GM12892 (cell line): ENCODE results near the gene TAF7L. TPM values are rescaled to one million over a fixed set of nuclear protein-coding genes. Genes with fewer than 3 reads are reported as not detected.
"Not testable (repeated sequence)": the region's sequence is repeated elsewhere in the genome, so short reads cannot be mapped to it uniquely, and the experiment has no call there.

ENCODE experiments used
- DNase-seq: peaks from one replicate; pipeline ENCODE4 v3.0.0; 2011; ENCODE audit not compliant: insufficient read length
- FAIRE-seq: peaks from 2 replicates; lab custom pipeline; 2011; peaks lifted over from hg19 to GRCh38; lab: Jason Lieb, UNC
- POLR2A ChIP-seq: IDR thresholded peaks from 2 replicates; pipeline ENCODE4 v1.6.1; 2011; ENCODE audit warnings: low read depth, low read length, control low read depth
- POLR2AphosphoS5 ChIP-seq: IDR thresholded peaks from 2 replicates; pipeline ENCODE4 v1.6.1; 2011; ENCODE audit warnings: low read depth, low read length, control low read depth
- TAF1 ChIP-seq: IDR thresholded peaks from 2 replicates; pipeline ENCODE4 v1.6.1; 2011; ENCODE audit warnings: low read depth, mild to moderate bottlenecking, control low read depth, low read length, borderline replicate concordance
- polyA plus RNA-seq: library from polyadenylated mRNA; unstranded; fragments of >200 nt; gene quantifications from one replicate; pipeline ENCODE4 v1.2.1, GENCODE V29; 2012; ENCODE audit warnings: missing spikeins, inconsistent platforms; ENCODE audit not compliant: missing spikeins

TAF7L gene, protein sequence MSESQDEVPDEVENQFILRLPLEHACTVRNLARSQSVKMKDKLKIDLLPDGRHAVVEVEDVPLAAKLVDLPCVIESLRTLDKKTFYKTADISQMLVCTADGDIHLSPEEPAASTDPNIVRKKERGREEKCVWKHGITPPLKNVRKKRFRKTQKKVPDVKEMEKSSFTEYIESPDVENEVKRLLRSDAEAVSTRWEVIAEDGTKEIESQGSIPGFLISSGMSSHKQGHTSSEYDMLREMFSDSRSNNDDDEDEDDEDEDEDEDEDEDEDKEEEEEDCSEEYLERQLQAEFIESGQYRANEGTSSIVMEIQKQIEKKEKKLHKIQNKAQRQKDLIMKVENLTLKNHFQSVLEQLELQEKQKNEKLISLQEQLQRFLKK
- polyA plus RNA-seq, result not detected

DNA sequence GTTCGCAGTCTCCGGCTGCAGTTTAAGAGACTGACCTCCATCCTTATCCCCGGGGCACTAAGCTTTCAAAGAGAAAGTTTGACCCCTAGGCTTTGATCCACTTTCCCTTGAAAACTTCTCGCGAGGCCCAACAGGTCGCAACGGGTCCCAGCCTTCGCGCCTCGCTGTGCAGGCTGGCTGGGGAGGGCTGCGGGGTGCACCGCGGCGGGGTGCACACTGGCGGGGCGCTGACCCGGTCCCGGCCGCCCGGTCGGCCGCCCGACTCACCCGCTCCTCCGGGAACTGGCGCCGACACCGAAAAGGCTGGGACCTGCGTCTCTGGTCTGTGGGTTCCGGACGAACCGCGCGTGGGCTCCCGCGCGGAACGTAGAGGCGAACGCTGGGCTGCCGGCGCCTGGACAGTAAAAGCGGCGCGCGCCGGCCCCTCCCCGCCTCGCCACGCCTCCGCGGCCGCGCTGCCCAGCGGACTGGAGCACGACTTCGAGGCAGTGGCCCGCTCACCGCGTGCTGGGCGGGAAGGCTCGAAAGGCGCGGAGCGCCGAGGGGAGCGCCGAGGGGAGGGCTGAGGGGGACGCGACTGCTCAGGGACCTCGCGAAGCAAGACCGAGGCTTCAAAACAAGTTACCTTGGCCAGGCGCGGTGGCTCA, at the start of gene TAF7L:
Gene TAF7L, minus strand, starts transcription at position 378 of the 647 bp plus-strand sequence. CDS start 3,791 bp downstream, outside the sequence.
- FAIRE-seq, result no peak
- no peak for TF ChIP-seq POLR2A
- TF ChIP-seq TAF1, result no peak
- TF ChIP-seq POLR2AphosphoS5, result no peak
- DNase-seq, result no peak

DNA sequence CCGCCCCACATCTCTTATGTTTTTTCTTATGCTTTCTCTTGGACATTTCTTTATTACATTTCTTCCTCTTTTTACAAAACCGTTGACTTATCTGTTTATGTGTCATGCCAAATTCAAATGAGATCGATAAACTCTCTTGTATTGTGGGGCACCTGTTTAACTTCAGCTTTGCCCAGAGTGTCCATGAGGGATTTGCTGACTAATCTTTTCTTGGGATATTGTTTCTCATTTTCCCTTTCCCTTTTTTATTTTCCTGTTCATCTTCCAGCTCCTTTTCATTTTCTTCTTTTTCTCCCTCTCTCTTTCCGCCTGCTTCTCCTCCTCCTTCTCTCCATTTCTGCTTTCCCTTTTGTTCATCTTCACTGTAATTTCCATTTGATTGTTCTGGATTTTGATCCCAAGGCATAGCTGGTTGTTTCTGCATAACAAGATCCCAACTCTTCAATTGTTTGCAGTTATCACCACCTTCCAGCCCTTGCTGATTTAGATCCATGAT, 46.7 kb upstream of the TAF7L start:
- FAIRE-seq (no peak), DNase-seq (no peak)
- TF ChIP-seq POLR2A (no peak), POLR2AphosphoS5 (no peak), TAF1 (no peak)

DNA sequence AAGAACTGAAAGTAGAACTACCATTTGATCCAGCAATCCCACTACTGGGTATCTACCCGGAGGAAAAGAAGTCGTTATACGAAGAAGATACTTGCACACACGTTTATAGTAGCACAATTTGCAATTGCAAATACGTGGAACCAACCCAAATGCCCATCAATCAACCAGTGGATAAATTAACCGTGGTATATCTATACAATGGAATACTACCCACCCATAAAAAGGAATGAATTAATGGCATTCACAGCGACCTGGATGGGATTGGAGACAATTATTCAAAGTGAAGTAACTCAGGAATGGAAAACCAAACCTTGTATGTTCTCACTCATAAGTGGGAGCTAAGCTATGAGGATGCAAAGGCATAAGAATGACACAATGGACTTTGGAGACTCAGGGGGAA, 43.2 kb upstream of the TAF7L start:
- FAIRE-seq, result not testable (repeated sequence)

DNA sequence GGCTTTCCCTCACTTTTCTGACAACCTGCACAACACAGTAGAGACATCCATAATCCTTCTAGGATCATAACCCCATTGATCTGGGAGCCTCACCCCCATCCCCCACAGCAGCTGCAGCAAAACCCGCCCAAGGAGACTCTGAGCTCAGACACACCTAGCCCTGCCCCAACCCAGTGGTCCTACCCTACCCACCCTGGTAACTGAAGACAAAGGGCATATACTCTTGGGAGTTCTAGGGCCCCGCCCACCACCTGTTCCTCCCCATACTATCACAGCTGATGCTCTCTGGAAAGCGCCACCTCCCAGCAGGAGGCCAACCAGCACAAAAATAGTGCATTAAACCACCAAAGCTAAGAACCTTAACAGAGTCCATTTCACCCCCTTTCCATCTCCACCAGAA, 35.5 kb upstream of the TAF7L start:
- DNase-seq, FAIRE-seq: not testable (repeated sequence)

More for the DNA sequence above, 43.2 kb upstream of the TAF7L start:
- not testable (repeated sequence) for DNase-seq

DNA sequence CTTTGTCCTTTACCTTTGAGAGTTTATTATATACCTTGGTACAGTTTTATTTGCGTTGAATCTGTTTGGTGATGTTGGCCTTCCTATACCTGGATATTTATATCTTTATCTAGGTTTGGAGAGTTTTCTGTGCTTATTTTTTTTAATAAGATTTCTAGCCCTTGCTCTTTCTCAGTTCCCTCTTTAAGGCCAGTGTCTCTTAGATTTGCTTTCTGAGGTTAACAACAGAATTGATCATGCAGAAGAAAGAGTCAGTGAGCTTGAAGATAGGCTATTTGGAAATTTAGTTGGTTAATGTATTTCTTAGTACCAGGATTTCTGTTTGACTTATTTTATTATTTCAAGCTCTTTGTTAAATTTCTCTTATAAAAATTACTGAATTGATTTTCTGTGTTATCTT, 12.7 kb upstream of the TAF7L start:
- FAIRE-seq (no peak), DNase-seq (no peak)
- TF ChIP-seq TAF1, result no peak
- no peak for TF ChIP-seq POLR2AphosphoS5
- TF ChIP-seq POLR2A, result no peak

DNA sequence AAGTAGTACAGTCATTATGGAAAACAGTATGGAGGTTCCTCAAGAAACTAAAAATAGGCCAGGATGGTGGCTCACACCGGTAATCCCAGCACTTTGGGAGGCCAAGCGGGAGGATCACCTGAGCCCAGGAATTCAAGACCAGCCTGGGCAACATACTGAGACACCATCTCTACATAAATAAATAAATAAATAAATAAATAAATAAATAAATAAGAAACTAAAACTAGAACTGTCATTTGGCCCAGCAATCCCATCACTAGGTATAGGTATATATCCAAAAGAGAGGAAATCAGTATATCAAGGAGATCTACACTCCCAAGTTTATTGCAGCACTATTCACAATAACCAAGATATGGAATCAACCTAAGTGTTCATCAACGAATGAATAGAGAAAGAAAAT, 4.5 kb upstream of the TAF7L start:
- not testable (repeated sequence) for FAIRE-seq, DNase-seq

DNA sequence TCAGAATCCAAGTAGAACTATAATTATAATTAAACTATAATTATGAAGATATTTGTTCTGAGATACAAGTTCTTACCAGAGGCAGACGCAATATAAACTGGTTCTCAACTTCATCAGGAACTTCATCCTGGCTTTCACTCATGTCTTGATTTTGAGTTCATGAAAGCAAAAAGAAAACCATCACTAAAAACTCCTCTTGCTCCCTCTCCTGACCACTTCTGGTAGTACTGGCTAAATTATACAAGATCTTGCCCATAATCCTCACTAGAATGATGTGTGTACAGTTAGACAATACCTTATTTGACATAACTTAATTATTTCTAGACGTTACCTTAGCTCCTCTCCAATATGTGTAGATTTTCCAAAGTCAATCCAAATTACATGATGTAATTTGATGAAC, 3.7 kb downstream of the TAF7L start:
- TF ChIP-seq TAF1 (no peak), POLR2AphosphoS5 (no peak), POLR2A (no peak)
- DNase-seq (no peak), FAIRE-seq (peak; percentile 63)

DNA sequence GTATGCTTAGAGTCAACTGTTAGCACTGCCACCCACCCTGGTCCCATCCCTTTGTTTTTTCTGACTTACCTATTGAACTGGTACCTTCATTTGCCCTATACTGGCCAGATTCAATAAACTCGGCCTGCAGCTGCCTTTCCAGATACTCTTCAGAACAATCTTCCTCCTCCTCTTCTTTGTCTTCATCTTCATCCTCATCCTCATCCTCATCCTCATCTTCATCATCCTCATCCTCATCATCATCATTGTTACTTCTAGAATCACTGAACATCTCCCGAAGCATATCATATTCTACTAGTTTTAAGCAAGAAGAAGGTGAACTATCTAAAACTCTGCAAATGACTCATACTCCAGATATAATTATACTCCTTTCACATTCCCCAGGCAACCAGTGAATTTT, 14.9 kb downstream of the TAF7L start:
- FAIRE-seq (no peak), DNase-seq (no peak)
- TF ChIP-seq POLR2AphosphoS5 (no peak), TAF1 (no peak), POLR2A (no peak)

DNA sequence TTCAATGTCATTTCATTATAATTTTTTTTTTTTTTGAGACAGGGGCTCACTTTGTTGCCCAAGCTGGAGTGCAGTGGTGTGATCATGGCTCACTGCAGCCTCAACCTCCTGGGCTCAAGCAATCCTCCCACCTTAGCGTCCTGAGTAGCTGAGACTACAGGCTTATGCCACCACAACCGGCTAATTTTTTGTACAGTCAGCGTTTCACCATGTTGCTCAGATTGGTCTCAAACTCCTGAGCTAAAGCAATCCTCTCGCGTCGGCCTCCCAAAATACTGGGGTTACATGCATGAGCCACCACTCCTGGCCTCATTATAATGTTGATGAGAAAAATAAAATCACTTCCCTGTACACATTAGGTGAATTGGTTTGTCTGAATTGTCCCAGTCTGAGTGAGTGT, 16.9 kb downstream of the TAF7L start:
- no peak for TF ChIP-seq TAF1
- TF ChIP-seq POLR2AphosphoS5, result no peak
- DNase-seq, result no peak
- FAIRE-seq, result no peak

DNA sequence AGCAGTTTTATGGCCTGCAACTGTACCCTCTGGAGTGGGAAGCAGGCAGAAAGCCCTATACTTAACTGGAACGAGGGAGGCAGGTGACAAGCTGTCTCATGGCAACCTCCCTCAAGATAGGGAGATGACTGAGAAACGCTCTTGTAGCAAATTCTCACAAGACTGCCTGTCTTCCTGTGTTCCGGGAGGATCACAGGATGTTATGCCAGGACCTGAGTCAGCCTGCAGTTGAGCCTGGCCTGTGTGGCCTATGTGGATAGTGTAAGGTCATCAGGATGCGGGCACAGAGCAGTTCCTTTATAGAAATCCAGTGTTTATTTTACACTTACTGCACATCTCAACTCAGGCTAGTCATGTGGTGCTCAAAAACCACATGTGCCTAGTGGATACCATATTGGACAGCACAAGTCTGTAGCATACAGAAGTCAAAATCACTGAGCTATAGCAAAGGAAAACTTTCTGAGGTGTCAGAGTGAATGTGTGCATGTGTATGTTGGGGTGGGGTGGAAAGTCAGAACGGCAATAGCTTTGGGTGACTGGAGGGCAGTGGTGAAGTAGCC, 25.2 kb downstream of the TAF7L start:
- FAIRE-seq (no peak), DNase-seq (no peak)
- TF ChIP-seq POLR2A, result no peak
- no peak for TF ChIP-seq POLR2AphosphoS5
- no peak for TF ChIP-seq TAF1

DNA sequence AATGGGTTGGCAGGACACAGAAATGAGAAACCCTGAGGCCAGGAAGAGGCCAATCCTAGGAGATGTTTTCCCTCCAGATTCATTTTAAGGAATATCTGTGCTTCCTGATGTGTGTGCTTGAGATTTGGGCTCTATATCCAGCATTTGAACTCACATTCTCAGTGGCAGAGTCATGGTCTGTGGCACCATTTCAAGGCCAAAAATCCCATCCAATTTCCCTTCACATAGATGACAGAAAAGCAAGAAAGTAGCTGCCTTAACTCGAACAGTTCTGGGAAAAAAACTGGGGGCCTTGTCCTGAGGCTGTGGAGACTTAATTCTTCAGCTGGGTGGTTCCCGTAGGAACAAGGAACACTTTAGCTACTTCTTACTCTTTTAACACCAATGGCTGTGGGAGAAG, 27.4 kb downstream of the TAF7L start:
- FAIRE-seq (no peak), DNase-seq (no peak)
- no peak for TF ChIP-seq TAF1
- no peak for TF ChIP-seq POLR2A
- TF ChIP-seq POLR2AphosphoS5, result no peak

DNA sequence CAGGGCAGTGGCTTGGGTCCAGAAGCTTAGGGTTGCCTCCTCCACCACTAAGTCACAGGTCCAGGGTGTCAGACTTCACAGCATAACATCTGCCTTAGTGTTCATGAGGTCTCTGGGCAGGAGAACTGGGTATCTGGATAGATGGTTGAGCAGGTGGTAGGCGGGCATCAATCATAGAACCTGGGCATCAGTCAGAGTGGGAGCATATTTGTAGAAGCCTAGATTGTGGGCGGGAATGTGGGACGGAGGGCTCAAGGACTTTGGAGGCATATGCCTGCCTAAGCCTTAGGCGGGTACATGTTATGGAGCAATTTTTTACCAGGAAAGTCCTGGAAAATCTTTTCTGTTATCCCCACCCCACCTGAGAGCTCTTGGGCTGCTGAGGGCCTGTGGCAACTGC, 28.5 kb downstream of the TAF7L start:
- DNase-seq (no peak), FAIRE-seq (no peak)
- TF ChIP-seq POLR2A (no peak), TAF1 (no peak), POLR2AphosphoS5 (no peak)
